ENCODE measurements around the gene LAMC1. TPM values are rescaled to one million over a fixed set of nuclear protein-coding genes. Genes with fewer than 3 reads are reported as not detected.

LAMC1 gene
- total RNA-seq, 4 donors from 2014 or later: 58.3 to 124 (median 77.6) TPM

DNA sequence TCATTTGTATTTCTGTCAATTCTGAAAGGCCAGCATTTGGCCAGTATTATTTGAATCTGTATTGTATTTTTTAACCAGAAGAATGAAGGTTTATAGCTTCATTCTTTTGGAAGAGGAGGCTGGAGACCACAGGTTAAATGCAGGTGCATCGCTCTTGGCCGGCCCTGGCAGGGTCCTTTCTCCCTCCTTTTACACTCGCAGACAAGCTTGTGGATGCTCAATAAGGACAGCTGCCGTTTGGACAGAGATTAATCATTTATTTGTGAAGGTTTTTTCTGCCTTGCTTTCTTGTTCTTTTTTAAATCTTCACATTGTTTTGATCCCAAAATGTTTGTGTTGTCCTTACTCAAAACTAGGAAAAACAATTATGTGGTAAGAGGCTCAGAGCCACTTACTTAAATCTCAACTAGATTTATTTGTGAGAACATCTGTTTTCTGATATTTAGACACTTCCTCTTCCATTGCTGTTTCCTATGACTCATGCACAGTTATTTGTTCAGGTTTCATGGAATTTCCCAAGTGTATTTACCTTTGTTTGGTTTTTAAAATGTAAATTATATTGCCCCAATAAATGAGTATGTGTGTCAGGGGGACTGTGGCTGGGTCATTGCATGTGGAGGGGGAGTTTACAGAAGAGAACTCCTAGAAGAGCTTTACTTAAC is 116.2 kb downstream of the LAMC1 start:
- H3K27ac ChIP-seq: peak overlapping the region; percentile 86
- H3K4me3 ChIP-seq: no peak overlapping the region
- peaks cover 17% of the 10 kb centered on the region for H3K4me1 ChIP-seq
- no peak for DNase-seq (ENCODE audit: low spot score in 2 of 2)
- H3K9me3 ChIP-seq: no peaks in the 10 kb centered on the region
- no peaks in the 10 kb centered on the region for H3K27me3 ChIP-seq
- WGBS: 58% methylated on average over 4 of the region's 4 CpGs
- TF ChIP-seq EP300 (IDR thresholded peaks at IDR 0.05) (no peak), POLR2AphosphoS5 (IDR thresholded peaks at IDR 0.05) (no peak), POLR2A (IDR thresholded peaks at IDR 0.05) (no peak)
- TF ChIP-seq, protein P1, sequence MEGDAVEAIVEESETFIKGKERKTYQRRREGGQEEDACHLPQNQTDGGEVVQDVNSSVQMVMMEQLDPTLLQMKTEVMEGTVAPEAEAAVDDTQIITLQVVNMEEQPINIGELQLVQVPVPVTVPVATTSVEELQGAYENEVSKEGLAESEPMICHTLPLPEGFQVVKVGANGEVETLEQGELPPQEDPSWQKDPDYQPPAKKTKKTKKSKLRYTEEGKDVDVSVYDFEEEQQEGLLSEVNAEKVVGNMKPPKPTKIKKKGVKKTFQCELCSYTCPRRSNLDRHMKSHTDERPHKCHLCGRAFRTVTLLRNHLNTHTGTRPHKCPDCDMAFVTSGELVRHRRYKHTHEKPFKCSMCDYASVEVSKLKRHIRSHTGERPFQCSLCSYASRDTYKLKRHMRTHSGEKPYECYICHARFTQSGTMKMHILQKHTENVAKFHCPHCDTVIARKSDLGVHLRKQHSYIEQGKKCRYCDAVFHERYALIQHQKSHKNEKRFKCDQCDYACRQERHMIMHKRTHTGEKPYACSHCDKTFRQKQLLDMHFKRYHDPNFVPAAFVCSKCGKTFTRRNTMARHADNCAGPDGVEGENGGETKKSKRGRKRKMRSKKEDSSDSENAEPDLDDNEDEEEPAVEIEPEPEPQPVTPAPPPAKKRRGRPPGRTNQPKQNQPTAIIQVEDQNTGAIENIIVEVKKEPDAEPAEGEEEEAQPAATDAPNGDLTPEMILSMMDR (IDR thresholded peaks at IDR 0.05): no peak
- H3K36me3 ChIP-seq: peaks cover 67% of the 10 kb centered on the region

GRCh38 chr1:183140633-183141032 is 117.4 kb downstream of the LAMC1 start:
- Histone ChIP-seq H3K4me3 (no peak overlapping the region), H3K36me3 (peaks cover 55% of the 10 kb centered on the region), H3K4me1 (peaks cover 17% of the 10 kb centered on the region), H3K27me3 (no peaks in the 10 kb centered on the region), H3K27ac (no peak overlapping the region), H3K9me3 (no peaks in the 10 kb centered on the region)
- no peak for DNase-seq (ENCODE audit: low spot score in 2 of 2)
- TF ChIP-seq POLR2A (IDR thresholded peaks at IDR 0.05): no peak
- no peak for TF ChIP-seq EP300 (IDR thresholded peaks at IDR 0.05)
- TF ChIP-seq, protein P1 (IDR thresholded peaks at IDR 0.05): no peak
- TF ChIP-seq POLR2AphosphoS5 (IDR thresholded peaks at IDR 0.05): no peak

DNA sequence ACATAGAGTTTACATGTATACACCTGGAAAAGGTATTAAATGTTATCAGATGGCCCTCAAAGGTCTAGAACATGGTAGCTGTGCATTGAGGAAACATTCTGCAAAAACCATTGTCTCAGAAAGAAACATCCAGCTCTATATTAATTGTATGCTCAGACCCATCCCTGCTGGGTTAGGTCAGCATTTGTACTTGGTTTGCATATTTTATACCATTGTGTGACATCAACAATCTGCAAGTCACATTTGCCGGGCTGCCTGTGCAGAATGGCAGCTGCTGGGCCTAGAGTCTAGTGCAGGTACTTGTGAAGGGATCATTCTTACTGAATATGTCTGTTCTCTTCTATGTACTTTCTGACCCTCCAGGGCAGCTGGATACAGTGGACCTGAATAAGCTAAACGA is 119.0 kb downstream of the LAMC1 start:
- 74% methylated on average over 2 of the region's 2 CpGs for WGBS
- no peak overlapping the region for H3K27ac ChIP-seq

DNA sequence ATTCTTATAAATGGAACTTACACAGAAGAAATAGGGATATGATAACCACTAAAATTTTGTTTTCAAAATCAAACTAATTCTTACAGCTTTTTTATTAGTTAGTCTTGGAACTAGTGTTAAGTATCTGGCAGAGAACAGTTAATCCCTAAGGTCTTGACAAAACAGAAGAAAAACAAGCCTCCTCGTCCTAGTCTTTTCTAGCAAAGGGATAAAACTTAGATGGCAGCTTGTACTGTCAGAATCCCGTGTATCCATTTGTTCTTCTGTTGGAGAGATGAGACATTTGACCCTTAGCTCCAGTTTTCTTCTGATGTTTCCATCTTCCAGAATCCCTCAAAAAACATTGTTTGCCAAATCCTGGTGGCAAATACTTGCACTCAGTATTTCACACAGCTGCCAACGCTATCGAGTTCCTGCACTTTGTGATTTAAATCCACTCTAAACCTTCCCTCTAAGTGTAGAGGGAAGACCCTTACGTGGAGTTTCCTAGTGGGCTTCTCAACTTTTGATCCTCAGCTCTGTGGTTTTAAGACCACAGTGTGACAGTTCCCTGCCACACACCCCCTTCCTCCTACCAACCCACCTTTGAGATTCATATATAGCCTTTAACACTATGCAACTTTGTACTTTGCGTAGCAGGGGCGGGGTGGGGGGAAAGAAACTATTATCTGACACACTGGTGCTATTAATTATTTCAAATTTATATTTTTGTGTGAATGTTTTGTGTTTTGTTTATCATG is 120.5 kb downstream of the LAMC1 start:
- no peak overlapping the region for H3K4me3 ChIP-seq
- 73% methylated on average over 7 of the region's 7 CpGs for WGBS
- no peak for DNase-seq (ENCODE audit: low spot score in 2 of 2)
- no peak overlapping the region for H3K27ac ChIP-seq
- no peaks in the 10 kb centered on the region for H3K27me3 ChIP-seq
- H3K4me1 ChIP-seq: peaks cover 10% of the 10 kb centered on the region
- no peak for TF ChIP-seq POLR2AphosphoS5 (IDR thresholded peaks at IDR 0.05)
- no peak for TF ChIP-seq POLR2A (IDR thresholded peaks at IDR 0.05)
- TF ChIP-seq, protein P1 (IDR thresholded peaks at IDR 0.05): no peak
- TF ChIP-seq EP300 (IDR thresholded peaks at IDR 0.05): no peak
- peaks cover 26% of the 10 kb centered on the region for H3K36me3 ChIP-seq
- no peaks in the 10 kb centered on the region for H3K9me3 ChIP-seq

More for the DNA sequence above, 119.0 kb downstream of the LAMC1 start:
- peaks cover 40% of the 10 kb centered on the region for H3K36me3 ChIP-seq
- H3K4me3 ChIP-seq: no peak overlapping the region
- no peaks in the 10 kb centered on the region for H3K27me3 ChIP-seq
- no peak for DNase-seq (ENCODE audit: low spot score in 2 of 2)
- no peak for TF ChIP-seq EP300 (IDR thresholded peaks at IDR 0.05)
- peaks cover 17% of the 10 kb centered on the region for H3K4me1 ChIP-seq
- no peaks in the 10 kb centered on the region for H3K9me3 ChIP-seq

DNA sequence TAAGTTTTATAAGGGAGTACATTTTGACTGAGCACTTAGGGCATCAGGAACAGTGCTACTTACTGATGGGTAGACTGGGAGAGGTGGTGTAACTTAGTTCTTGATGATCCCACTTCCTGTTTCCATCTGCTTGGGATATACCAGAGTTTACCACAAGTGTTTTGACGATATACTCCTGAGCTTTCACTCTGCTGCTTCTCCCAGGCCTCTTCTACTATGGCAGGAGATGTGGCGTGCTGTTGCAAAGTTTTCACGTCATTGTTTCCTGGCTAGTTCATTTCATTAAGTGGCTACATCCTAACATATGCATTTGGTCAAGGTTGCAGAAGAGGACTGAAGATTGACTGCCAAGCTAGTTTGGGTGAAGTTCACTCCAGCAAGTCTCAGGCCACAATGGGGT is 121.5 kb downstream of the LAMC1 start:
- Histone ChIP-seq H3K27me3 (no peaks in the 10 kb centered on the region), H3K36me3 (peaks cover 25% of the 10 kb centered on the region), H3K9me3 (no peaks in the 10 kb centered on the region), H3K27ac (no peak overlapping the region), H3K4me1 (peaks cover 8% of the 10 kb centered on the region), H3K4me3 (no peak overlapping the region)
- WGBS: 74% methylated on average over 3 of the region's 3 CpGs
- TF ChIP-seq POLR2AphosphoS5 (IDR thresholded peaks at IDR 0.05) (no peak), POLR2A (IDR thresholded peaks at IDR 0.05) (no peak), EP300 (IDR thresholded peaks at IDR 0.05) (no peak)
- TF ChIP-seq, protein P1 (IDR thresholded peaks at IDR 0.05): no peak
- no peak for DNase-seq (ENCODE audit: low spot score in 2 of 2)
